Panc1 (cell line): ENCODE data around the gene RPL7A. TPM values are rescaled to one million over a fixed set of nuclear protein-coding genes. Genes with fewer than 3 reads are reported as not detected.

Experiments used
- ATAC-seq: fragments of 200-7000 bp; cut with Tn5 transposase; 2 replicates; pipeline ENCODE4 v1.9.1; 2020; ENCODE audit warnings: mild to moderate bottlenecking, moderate library complexity
- BruUV-seq: library from RNA; stranded (reverse); fragments of 400-500 nt; replicated peaks from 2 replicates; lab custom pipeline; 2021; lab: Mats Ljungman, UMichigan
- CTCF ChIA-PET: fragments of 300-600 bp; sonication (Branson Sonifier 250); formaldehyde crosslinking; loops from one replicate; lab custom pipeline; 2022; ENCODE audit warnings: antibody characterized with exemption; lab: Charles Lee
- POLR2A ChIA-PET: fragments of 300-600 bp; sonication (Branson Sonifier 250); formaldehyde crosslinking; loops from one replicate; lab custom pipeline; 2022; ENCODE audit warnings: antibody characterized with exemption; lab: Charles Lee
- DNase-seq: peaks from one replicate; pipeline ENCODE4 v3.0.0-alpha.2; 2010; ENCODE audit warnings: low read depth, low spot score
- H3K27ac ChIP-seq: 2 replicates; pipeline ENCODE4 v1.5.1; 2011; ENCODE audit warnings: mild to moderate bottlenecking, low read length, inconsistent platforms
- H3K27me3 ChIP-seq: fragments of 200-500 bp; sonication (Bioruptor generic); 2 replicates; pipeline ENCODE4 v1.6.0; 2014; ENCODE audit warnings: low read length, inconsistent platforms; ENCODE audit not compliant: control insufficient read depth, insufficient read depth
- H3K36me3 ChIP-seq: fragments of 200-500 bp; sonication (Bioruptor generic); 2 replicates; pipeline ENCODE4 v1.5.1; 2014; ENCODE audit warnings: inconsistent platforms, mild to moderate bottlenecking, low read length, moderate library complexity; ENCODE audit not compliant: control insufficient read depth, insufficient read depth
- H3K4me1 ChIP-seq: 2 replicates; pipeline ENCODE4 v1.5.1; 2011; ENCODE audit warnings: inconsistent platforms, mild to moderate bottlenecking, low read length, moderate library complexity; ENCODE audit not compliant: control insufficient read depth, insufficient read depth
- H3K4me3 ChIP-seq, 2 experiments: 2 replicates each; pipeline ENCODE4 v1.5.1; 2011 to 2012; ENCODE audit warnings: low read depth in 2 of 2, low read length in 2 of 2, mild to moderate bottlenecking in 2 of 2, inconsistent platforms in 1 of 2, moderate library complexity in 1 of 2
- H3K9me3 ChIP-seq: fragments of 200-500 bp; sonication (Bioruptor generic); 2 replicates; pipeline ENCODE4 v1.5.1; 2014; ENCODE audit warnings: low read depth, mild to moderate bottlenecking, inconsistent platforms, low read length, moderate library complexity; ENCODE audit not compliant: control insufficient read depth, insufficient read depth
- CTCF ChIP-seq: fragments of 450-650 bp; IDR thresholded peaks from 2 replicates; pipeline ENCODE4 v1.5.1; 2017; ENCODE audit warnings: mild to moderate bottlenecking
- POLR2AphosphoS5 ChIP-seq: IDR thresholded peaks from 2 replicates; pipeline ENCODE4 v1.6.1; 2012; ENCODE audit warnings: mild to moderate bottlenecking, low read depth, low read length, moderate library complexity
- REST ChIP-seq, 2 experiments: IDR thresholded peaks; 2 replicates each; pipeline ENCODE4 v1.6.1; 2011 to 2012; ENCODE audit warnings: low read depth in 2 of 2, control low read depth in 1 of 2, low read length in 1 of 2, mild to moderate bottlenecking in 1 of 2, moderate library complexity in 1 of 2; ENCODE audit not compliant: insufficient read depth in 1 of 2
- SIN3A ChIP-seq: IDR thresholded peaks from 2 replicates; pipeline ENCODE4 v1.6.1; 2012; ENCODE audit warnings: low read depth, mild to moderate bottlenecking, low read length, moderate library complexity, borderline replicate concordance; ENCODE audit not compliant: insufficient read depth
- TCF7L2 ChIP-seq: IDR thresholded peaks from 2 replicates; pipeline ENCODE4 v1.6.1; 2011; ENCODE audit warnings: mild to moderate bottlenecking, low read depth, low read length, inconsistent platforms
- in situ Hi-C: cut with HindIII; loops from 2 replicates; pipeline ENCODE4 v1.10.0; 2016; ENCODE audit warnings: low sequenced_read_pairs, low pct_unique_long_range_greater_than_20kb
- intact Hi-C: fragments of 100-400 bp; cut with micrococcal nuclease; formaldehyde crosslinking; loops from one replicate; pipeline ENCODE4 v1.10.0; 2022; ENCODE audit not compliant: unreplicated experiment
- total RNA-seq: library from RNA; stranded (reverse); gene quantifications from one replicate; pipeline ENCODE4 v1.2.1, GENCODE V29; 2021; ENCODE audit not compliant: unreplicated experiment

RPL7A gene
- total RNA-seq, 1 experiment from 2014 or later: 1,104 TPM

GRCh38 chr9:133389025-133389557 is 41.1 kb downstream of the RPL7A start:
- no peaks in the 10 kb centered on the region for H3K4me1 ChIP-seq
- no peak overlapping the region for H3K27ac ChIP-seq
- CTCF ChIA-PET: no interaction called here
- no TSS peak for BruUV-seq
- no peak overlapping the region for H3K4me3 ChIP-seq
- in situ Hi-C loops: no loop called here
- no peaks in the 10 kb centered on the region for H3K9me3 ChIP-seq
- H3K36me3 ChIP-seq: no peaks in the 10 kb centered on the region
- ATAC-seq (no peak), DNase-seq (no peak)
- intact Hi-C loops: no loop called here
- no peak for TF ChIP-seq CTCF
- no peak for TF ChIP-seq REST (IDR thresholded peaks at IDR 0.05; ENCODE audit: insufficient read depth in 1 of 2, low read depth in 2 of 2, low read length in 1 of 2)
- TF ChIP-seq TCF7L2: no peak
- no peak for TF ChIP-seq SIN3A
- no peak for TF ChIP-seq POLR2AphosphoS5
- POLR2A ChIA-PET: no interaction called here
- H3K27me3 ChIP-seq: no peaks in the 10 kb centered on the region

GRCh38 chr9:133389562-133389961 is 41.5 kb downstream of the RPL7A start:
- no peak overlapping the region for H3K4me3 ChIP-seq
- ChIA-PET CTCF (no interaction called here), POLR2A (no interaction called here)
- H3K27ac ChIP-seq: no peak overlapping the region
- H3K4me1 ChIP-seq: no peaks in the 10 kb centered on the region
- no peaks in the 10 kb centered on the region for H3K27me3 ChIP-seq
- no peak for TF ChIP-seq TCF7L2
- TF ChIP-seq REST (IDR thresholded peaks at IDR 0.05; ENCODE audit: insufficient read depth in 1 of 2, low read depth in 2 of 2, low read length in 1 of 2): no peak
- TF ChIP-seq SIN3A: no peak
- TF ChIP-seq CTCF: no peak
- TF ChIP-seq POLR2AphosphoS5: no peak
- intact Hi-C loops: no loop called here
- no peak for DNase-seq
- no peak for ATAC-seq
- BruUV-seq: no TSS peak
- no peaks in the 10 kb centered on the region for H3K36me3 ChIP-seq
- no peaks in the 10 kb centered on the region for H3K9me3 ChIP-seq
- in situ Hi-C loops: no loop called here
